Measurements from ENCODE around the gene DRAM1.
"Not testable (repeated sequence)": the region's sequence is repeated elsewhere in the genome, so short reads cannot be mapped to it uniquely, and the experiment has no call there.

Gene DRAM1

DNA sequence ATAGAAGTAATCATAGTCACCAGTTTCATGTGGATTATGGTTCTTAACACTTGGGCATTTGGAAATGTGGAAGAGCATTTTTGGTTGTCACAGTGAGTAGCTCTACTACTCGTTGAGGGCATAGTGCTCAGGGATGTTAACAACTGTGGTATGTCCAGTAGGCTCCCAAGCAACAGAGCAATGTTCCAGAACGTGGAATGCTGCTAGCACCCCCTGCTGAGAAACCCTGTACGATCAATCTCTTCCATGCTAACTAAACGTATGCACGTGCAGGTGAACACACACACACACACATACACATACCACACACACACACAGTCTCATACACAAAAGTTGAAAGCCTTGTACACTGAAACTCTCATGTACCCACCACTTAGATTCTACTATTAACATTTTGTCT is 30.1 kb upstream of the DRAM1 start:
- in situ Hi-C loops (cut with HindIII; ENCODE audit: low pct_unique_long_range_greater_than_20kb, low sequenced_read_pairs), result no loop called here
- DNase-seq (ENCODE audit: low read depth in 1 of 2, low spot score in 1 of 2), result no peak
- no peak for TF ChIP-seq JUND (IDR thresholded peaks at IDR 0.05; ENCODE audit: low read depth)

DNA sequence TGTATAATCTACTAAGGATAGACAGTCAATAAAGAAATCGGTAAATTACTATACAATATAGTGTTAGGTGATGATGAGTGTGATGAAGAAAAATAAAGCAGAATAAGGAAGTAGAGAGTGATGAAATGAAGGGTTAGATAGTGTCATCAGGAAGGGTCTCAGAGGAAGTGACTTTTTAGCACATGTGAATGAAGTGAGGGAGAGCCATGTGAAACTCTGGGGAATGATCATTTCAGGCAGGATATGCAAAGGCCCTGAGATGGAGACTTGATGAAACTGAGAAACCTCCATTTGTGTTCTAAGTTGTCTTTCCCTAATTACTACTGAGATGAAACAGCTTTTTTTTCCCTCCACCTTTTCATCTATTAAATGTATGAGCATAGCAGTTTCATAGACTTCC is 27.2 kb upstream of the DRAM1 start:
- no peak for DNase-seq (ENCODE audit: low read depth in 1 of 2, low spot score in 1 of 2)
- no peak for TF ChIP-seq JUND (IDR thresholded peaks at IDR 0.05; ENCODE audit: low read depth)
- in situ Hi-C loops (cut with HindIII; ENCODE audit: low pct_unique_long_range_greater_than_20kb, low sequenced_read_pairs), result no loop called here

DNA sequence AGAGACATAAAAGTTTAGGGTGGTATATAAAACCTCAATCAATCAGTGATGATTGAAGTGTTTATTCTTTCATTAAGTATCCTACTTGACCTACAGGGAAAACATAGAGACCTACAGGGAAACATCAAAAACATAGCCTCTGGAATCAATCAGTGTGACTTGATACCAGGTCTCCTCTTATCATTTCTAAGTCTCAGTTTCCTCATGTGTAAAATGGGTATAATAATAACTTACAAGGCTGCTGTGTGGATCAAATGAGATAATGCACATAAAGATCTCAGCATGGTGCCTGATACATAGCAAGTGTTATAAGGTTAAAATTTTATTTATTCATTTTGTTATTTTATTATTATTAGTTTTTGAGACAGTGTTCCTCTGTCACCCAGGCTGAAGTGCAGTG is 24.4 kb upstream of the DRAM1 start:
- no peak for TF ChIP-seq JUND (IDR thresholded peaks at IDR 0.05; ENCODE audit: low read depth)
- in situ Hi-C loops (cut with HindIII; ENCODE audit: low pct_unique_long_range_greater_than_20kb, low sequenced_read_pairs), result no loop called here
- DNase-seq (ENCODE audit: low read depth in 1 of 2, low spot score in 1 of 2), result no peak

DNA sequence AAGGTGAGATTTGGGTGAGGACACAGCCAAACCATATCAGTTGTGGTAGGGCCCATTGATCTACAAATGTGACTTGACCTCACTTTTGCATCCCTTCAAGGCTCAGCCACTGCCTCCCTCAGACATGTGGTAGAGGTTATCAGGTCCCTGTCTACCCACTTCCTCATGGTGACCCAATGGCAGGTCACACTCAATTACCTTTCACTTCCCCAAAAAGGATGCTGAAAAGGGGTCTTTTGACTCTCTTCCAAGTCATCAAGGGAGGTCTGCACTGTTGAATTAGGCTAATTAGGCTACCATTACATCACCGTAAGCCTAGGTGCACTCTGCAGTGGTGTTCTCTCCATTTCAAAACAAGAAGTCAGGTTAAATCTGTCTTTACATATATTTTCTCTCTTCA is 22.6 kb upstream of the DRAM1 start:
- no peak for TF ChIP-seq JUND (IDR thresholded peaks at IDR 0.05; ENCODE audit: low read depth)
- no peak for DNase-seq (ENCODE audit: low read depth in 1 of 2, low spot score in 1 of 2)
- in situ Hi-C loops (cut with HindIII; ENCODE audit: low pct_unique_long_range_greater_than_20kb, low sequenced_read_pairs), result no loop called here

DNA sequence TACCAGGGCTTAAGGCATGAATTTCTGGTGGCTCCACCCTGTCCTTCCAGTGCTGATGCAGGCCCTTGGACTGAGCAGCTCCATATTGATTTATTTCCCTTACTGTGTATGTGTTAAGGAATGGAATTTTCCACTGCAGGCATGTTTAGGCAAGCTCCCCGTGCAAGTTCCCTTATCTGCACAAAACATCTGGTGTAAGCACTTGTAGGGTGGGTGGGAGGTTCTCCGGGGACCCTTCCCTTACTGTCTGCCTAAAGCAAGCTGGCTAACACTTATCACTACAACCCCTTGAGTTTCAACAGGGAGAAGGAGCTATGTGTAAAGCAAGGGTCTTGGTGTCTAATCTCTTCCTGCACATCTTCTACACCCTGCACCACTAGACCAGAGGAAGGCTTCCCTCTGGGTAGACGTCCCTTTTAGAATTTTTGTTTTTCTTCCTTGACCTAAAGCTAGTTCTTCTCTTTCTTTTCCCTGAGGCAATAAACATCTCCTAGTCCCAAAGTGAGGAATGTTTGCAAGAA is 22.0 kb upstream of the DRAM1 start:
- in situ Hi-C loops (cut with HindIII; ENCODE audit: low pct_unique_long_range_greater_than_20kb, low sequenced_read_pairs), result no loop called here
- DNase-seq (ENCODE audit: low read depth in 1 of 2, low spot score in 1 of 2), result peak in 1 of 2 experiments; percentile 54
- TF ChIP-seq JUND (IDR thresholded peaks at IDR 0.05; ENCODE audit: low read depth), result no peak

DNA sequence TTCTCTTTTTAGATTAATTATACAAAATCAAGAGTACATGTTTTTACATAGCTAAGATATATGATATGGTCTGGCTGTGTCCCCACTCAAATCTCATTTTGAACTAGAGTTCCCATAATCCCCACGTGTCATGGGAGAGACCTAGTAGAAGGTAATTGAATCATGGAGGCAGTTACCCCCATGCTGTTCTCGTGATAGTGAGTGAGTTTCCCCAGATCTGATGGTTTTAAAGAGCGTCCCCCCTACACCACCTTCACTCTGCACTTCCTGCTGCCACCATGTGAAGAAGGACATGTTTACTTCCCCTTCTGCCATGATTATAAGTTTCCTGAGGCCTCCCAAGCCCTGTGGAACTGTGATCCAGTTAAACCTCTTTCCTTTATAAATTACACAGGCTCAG is 21.4 kb upstream of the DRAM1 start:
- in situ Hi-C loops (cut with HindIII; ENCODE audit: low pct_unique_long_range_greater_than_20kb, low sequenced_read_pairs), result no loop called here
- TF ChIP-seq JUND (IDR thresholded peaks at IDR 0.05; ENCODE audit: low read depth), result no peak
- no peak for DNase-seq (ENCODE audit: low read depth in 1 of 2, low spot score in 1 of 2)

DNA sequence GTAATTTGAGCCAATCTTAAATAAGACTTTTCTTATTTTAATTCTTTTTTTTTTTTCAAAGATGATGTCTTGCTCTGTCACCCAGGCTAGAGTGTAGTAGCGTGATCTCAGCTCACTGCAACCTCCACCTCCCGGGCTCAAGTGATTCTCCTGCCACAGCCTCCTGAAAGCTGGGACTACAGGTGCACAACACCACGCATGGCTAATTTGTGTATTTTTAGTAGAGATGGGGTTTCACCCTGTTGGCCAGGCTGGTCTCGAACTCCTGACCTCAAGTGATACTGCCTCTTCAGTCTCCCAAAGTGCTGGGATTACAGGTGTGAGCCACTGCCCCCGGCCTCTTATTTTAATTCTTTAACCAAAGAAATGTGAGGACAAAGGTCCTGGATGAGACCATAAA is 20.8 kb upstream of the DRAM1 start:
- DNase-seq (ENCODE audit: low read depth in 1 of 2, low spot score in 1 of 2); in situ Hi-C loops (cut with HindIII; ENCODE audit: low pct_unique_long_range_greater_than_20kb, low sequenced_read_pairs): not testable (repeated sequence)

DNA sequence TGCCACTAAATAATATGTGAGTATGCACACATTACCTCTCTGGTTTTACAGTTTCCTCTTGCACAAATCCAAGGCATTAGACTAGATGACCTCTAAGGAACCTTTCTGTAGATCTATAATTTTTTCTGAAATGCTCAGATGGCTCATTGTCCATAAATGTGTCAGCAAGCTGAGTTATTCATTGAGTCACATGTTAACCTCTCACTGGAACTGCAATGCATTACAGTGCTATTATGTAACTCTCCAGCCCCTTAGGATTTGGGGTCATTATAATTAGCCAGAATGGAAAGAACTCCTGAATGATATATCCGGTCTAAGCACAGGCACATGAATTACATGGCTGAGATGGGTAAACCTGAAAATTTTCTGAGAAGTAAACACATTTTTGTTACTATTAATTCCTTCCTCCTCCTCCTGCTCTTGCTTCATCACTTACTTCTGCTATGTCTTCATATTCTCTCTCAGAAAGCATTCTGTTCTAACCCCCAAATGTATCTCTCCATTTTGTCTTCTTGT is 20.3 kb upstream of the DRAM1 start:
- no peak for TF ChIP-seq JUND (IDR thresholded peaks at IDR 0.05; ENCODE audit: low read depth)
- in situ Hi-C loops (cut with HindIII; ENCODE audit: low pct_unique_long_range_greater_than_20kb, low sequenced_read_pairs), result no loop called here
- no peak for DNase-seq (ENCODE audit: low read depth in 1 of 2, low spot score in 1 of 2)

DNA sequence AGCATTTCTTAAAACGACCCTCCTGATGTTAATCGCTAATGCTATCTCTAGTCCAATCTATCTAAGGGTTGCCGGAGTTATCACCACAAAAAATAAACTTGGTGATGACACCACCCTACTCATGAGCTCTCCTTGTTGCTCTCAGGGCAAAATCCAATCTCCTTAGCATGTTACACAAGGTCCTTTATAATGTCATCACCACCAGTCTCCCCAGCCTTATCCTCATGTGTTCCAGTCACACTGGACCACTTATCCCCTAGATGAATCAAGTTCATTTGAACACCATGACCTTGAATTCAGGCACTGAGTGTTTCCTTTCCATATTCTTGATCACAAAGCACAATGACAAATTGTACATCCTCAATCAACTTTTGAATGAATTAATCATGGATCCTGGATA is 19.0 kb upstream of the DRAM1 start:
- DNase-seq (ENCODE audit: low read depth in 1 of 2, low spot score in 1 of 2), result no peak
- no peak for TF ChIP-seq JUND (IDR thresholded peaks at IDR 0.05; ENCODE audit: low read depth)
- in situ Hi-C loops (cut with HindIII; ENCODE audit: low pct_unique_long_range_greater_than_20kb, low sequenced_read_pairs), result no loop called here

DNA sequence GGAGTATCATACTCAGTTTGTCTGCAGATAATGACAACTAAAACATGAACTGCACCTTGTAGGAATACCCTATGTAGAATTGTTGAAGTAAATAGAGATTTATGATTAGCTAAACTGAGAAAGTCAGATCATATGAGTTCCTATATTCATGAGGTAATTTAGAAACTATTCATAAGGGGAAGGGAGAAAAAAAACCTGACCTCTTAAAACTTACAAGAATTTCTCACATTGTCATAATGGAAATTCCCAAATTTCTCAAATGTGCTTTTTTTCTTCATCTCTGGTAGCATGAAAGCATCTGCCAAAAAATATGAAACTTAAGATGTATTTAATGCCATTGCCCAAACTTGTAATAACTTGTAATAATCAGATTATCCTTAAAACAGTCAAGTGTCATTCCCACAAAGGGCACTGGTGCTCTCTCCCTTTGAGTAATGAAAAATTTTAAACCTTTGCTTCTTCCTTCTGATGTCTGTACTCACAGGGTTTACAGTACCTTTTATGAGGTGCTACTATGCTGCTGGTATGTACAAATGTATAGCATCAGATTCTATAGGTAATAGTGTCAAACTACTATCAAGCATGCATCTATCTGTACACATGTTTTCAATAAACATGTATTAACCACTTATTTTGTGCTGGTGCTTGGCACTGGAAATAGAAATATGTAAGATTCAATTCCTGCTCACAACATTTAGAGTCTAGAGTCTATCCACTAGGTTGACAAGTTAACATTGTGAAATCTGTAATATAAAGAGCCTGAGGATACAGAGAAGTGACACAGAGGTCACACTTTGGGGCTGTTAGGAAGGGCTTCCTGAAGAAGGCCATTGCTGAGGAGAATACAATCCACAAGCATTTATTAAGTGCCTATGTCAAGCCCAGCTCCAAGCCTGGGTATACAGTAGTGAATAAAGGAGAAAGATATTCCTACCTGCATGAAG is 17.4 kb upstream of the DRAM1 start:
- in situ Hi-C loops (cut with HindIII; ENCODE audit: low pct_unique_long_range_greater_than_20kb, low sequenced_read_pairs), result no loop called here
- no peak for DNase-seq (ENCODE audit: low read depth in 1 of 2, low spot score in 1 of 2)
- TF ChIP-seq JUND (IDR thresholded peaks at IDR 0.05; ENCODE audit: low read depth), result no peak

DNA sequence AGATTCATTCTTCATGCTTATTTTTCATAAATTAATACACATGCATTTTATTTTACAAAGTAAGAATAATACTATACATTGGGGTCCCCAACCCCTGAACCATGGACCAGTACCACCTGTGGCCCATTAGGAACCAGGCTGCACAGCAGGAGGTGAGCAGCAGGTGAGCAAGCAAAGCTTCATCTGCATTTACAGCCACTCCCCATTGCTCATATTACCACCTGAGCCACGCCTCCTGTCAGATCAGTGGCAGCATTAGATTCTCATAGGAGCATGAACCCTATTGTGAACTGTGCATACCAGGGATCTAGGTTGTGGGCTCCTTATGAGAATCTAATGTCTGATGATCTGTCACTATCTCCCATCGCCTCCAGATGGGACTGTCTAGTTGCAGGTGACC is 15.7 kb upstream of the DRAM1 start:
- in situ Hi-C loops (cut with HindIII; ENCODE audit: low pct_unique_long_range_greater_than_20kb, low sequenced_read_pairs), result not testable (repeated sequence)
- peak in 1 of 2 experiments; percentile 68 for DNase-seq (ENCODE audit: low read depth in 1 of 2, low spot score in 1 of 2)

DNA sequence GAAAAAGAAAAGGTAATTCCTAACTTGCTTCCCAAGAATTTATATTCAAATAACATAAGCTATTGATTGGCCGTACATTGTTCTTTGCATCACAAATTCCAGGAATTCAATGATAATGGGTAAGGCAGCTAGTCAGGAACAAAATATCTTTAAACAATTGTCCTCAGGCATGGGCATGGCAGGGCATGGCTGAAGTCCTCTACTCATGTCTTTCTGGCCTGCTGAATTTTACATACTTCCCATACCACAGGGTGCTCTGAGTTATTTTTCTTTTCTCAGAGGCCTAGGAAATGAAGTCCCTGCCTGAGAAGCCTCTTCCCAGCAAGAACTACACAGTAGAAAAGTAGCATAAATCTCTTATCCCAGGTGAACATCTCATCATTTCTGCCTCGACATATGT is 15.1 kb upstream of the DRAM1 start:
- no peak for DNase-seq (ENCODE audit: low read depth in 1 of 2, low spot score in 1 of 2)
- no peak for TF ChIP-seq JUND (IDR thresholded peaks at IDR 0.05; ENCODE audit: low read depth)
- in situ Hi-C loops (cut with HindIII; ENCODE audit: low pct_unique_long_range_greater_than_20kb, low sequenced_read_pairs), result no loop called here

DNA sequence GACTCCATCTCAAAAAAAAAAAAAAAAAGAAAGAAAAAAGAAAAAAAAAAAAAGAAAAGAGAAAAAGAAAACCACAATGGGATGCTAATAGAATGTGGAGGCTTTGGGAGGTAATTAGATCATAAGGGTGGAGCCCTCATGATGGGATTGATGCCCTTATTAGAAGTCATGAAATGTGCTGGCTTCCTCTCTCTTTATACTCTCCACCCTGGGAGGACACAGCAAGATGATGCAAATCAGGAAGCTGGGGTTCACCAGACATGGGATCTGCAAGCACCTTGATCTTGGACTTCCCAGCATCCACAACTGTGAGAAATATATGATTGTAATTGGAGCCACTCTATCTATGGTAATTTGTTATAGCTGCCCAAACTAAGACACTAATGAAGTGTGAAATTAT is 13.4 kb upstream of the DRAM1 start:
- no peak for TF ChIP-seq JUND (IDR thresholded peaks at IDR 0.05; ENCODE audit: low read depth)
- no peak for DNase-seq (ENCODE audit: low read depth in 1 of 2, low spot score in 1 of 2)
- in situ Hi-C loops (cut with HindIII; ENCODE audit: low pct_unique_long_range_greater_than_20kb, low sequenced_read_pairs), result no loop called here

All from T47D (cell line).